CD4-positive, alpha-beta T cell treated with Interleukin-2 at 100 ng/mL for 4 hours (primary cell): ENCODE data around the gene GIT2.
A peak's percentile ranks its signal among the peaks of the same experiment; 100 is the strongest.
"Not testable (repeated sequence)": the region's sequence is repeated elsewhere in the genome, so short reads cannot be mapped to it uniquely, and the experiment has no call there.

Experiments
- DNase-seq: peaks from one replicate; pipeline ENCODE4 v3.0.0-alpha.2; 2020; ENCODE audit warnings: low spot score

The GIT2 gene

DNA sequence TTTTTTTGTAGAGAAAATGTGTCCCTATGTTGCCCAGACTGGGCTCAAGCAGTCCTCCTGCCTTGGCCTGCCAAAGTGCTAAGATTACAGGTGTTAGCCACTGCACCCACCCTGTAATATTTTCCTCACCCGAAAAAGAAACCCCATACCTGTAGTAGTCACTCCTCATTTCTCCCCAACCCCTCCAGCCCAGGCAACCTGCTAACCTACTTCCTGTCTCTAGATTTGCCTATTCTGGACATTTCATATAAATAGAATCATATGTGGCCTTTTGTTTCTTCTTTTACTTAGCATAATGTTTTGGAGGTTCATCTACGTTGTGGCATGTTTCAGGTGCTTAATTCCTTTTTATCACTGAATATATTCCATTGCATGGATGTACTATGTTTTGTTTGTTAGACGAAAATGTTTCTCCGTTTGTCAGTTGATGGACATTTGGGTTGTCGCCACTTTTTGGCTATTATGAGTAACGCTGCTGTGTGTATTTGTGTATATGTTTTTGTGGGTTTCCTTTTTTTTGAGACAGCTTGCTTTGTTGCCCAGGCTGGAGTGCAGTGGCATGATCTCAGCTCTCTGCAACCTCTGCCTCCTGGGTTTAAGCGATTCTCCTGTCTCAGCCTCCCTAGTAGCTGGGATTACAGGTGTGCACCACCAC is 9.3 kb upstream of the GIT2 start:
- DNase-seq, result peak; percentile 37

DNA sequence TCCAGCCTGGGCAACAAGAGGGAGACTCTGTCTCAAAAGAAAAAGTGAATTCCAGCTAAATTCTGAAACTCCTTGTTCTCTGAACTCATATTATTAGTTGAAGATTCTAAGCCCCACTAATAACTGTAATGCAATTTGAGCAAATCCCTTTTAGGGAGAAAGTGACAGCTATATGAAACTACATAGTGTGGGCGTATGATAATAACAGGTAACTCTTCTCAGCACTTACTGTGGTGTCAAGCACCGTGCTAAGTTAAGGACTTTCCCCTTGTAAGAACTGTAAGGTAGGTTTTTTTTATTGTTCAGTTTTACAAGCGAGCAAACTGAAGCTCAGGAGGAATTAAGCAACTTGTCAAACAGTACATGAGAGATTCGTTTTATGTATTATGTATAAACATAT is 8.4 kb upstream of the GIT2 start:
- no peak for DNase-seq

DNA sequence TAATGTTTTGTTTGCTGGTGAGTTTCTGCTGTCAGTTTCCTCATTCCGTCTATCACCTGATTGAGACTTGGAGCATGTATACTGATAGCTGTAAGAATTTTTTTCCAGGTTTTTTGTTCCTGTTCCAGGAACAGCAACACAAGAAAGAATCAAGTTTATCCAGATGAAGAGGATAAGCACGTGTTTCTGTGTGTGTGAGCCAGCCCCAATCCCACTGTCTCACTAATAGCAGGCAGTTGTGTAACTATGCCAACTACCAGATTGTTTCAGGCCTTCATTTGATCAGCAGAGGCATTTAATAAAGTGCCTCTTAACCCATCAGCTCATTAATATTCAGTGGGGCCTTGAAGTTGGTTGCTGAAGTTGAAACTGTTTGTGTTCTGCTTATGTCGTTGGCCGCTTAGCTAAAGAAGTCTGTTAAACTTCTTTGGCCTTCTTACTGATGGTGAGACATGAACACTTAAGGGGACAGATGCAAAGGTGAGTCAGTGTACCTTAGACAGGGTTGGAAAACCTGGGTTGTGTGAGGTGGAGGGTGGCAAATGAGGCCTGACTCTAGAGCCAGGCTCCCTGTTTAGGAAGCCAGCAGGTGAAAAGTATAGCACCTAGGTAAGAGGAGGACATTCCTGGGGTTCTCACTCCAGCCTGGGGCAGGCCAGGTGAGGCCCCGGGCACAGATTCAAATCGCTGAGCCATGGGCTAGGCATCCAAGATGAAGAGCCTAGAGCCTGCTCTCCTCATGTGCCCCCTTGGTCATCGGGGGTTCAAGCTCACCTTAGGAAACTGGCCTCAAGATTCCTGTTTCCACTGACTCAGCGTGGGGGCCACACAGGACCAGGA is 6.7 kb upstream of the GIT2 start:
- DNase-seq, result no peak

DNA sequence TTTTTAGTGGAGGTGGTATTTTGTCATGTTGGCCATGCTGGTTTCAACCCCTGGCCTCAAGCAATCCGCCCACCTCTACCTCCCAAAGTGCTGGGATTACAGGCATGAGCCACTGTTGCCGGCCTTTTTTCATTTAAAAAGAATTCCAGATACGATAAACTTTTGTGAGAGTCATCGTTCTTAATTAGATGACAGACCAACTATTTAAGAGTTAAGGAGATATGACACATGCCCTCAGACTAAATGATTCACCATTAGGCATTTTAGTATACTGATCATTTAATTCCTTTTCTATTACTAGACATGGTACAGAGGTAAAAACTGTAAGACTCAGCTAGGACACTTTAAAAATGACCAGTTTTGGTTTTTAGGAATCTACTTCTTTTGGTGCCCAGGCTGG is 5.4 kb upstream of the GIT2 start:
- no peak for DNase-seq

DNA sequence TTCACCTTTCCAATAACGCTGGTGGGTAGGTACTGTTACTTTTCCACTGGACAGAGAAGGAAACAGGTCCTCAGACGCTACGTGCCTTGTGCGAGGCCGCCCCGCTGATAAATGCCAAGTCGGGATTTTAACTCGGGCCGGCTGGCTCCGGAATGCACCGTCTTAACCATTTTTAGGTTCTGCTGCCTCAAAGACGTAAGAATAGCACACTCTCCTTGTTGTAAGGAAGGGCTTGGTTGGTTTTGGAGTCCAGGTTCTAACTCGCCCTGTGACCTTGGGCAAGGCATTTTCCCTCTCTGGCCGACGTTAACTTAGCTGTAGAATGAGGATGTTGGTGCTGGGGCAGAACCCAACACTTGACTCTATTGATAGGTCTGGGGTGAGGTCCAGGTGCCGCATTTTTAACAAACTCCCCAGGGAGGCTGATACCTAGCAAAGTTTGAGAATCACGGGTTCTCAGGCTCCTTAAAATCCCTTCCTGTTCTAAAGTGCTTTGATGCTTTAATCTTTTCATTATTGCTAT is 3.9 kb upstream of the GIT2 start:
- no peak for DNase-seq

DNA sequence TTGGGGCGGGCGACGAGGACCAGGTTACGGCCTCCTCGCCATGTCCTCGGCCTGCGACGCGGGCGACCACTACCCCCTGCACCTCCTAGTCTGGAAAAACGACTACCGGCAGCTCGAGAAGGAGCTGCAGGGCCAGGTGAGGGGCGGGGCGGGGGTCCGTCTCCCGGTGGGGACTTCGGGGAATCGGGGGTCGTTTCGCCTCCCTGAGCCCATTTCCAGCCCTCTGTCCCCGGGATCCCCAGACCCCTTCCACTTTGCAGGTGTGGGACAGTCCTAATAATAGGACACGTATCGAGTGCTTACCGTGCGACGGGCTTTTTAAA is 3.4 kb upstream of the GIT2 start:
- DNase-seq, result no peak

DNA sequence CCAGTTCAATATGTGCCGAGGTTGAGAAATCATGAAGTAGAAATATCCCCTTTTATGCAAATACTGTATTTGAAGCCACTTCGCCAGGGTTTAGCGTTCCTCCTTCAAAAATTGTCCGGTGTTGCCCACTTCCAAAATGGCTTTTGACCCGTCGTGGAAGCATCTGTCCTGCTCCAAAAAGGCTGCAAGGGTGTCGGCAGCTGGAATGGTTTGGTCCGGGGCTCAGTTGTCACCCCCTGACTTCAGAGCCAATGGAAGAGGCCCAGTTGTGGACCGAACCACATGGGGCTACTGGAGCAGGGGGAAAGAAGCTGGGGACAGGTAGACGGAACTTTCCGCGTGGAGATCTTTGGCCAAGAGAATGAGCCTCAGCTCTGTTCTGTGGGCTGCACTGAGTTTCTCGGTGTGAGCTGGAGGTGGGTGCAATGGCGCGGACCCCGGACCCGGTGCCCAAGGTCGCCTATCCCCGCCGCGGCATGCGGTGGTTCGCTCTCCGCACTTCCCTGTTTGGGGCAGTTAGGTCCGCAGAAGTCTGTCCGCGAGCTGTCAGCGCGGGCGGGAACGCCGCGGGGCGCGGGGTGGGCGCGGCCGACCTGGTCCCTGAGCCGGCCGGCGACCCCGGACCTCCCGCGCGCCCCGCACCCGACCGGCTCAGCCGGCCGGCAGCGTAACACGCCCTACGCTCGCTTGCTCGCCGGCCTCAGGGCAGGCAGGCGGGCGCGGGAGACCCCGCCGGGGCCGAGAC is 2.9 kb upstream of the GIT2 start, which contains the start of gene ANKRD13A:
ANKRD13A (plus strand) TSS at position 527 of the 745 bp plus-strand sequence. CDS start 259 bp downstream, outside the sequence.
- DNase-seq, result peak; percentile 96

DNA sequence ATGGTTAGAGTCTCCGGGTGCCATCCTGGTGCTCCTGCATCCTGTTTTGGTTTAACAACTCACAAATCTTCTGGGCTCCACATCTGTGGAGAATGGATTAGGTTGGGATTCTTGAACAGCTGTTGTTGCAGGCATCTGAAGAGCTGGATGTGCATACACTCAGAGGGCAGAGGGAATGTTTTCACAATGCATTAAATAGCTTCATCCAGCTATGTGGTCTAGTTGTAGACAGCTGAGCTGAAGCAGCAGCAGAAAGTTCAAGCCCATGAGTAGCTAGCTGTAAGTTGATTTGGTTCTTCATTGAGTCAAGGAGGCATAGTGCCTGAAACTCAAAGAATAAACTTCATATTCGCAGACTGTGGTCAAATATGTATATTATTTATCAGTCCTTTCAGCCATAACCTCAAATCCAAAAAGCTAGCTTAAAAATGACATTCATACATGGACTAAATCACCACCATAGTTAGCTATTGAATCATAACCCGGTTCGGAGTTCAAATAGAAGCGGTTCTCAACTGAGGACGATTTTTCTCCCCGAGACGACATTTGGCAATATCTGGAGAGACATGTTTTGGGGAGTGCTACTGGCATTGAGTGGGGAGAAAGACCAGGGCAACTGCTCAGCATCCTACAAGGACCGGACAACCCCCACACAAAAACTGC is 2.2 kb upstream of the GIT2 start:
- no peak for DNase-seq

DNA sequence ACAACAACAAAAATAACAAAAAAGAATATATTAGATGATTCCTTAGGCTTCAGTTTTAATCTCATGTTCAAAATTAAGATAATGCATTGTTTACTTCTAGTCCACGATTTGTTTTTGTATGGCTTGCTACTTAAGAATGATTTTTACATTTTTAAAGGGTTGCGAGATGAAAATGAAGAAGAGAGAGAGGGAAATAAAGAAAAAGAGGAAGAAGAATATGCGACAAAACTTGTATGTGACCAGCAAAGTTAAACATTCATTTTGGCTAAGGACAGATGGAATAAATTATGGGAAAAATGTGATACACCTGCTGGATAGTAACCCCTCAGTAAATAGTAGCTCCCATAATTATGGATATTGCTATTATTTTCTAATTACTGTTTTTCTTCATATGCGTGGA is 1.2 kb upstream of the GIT2 start:
- no peak for DNase-seq

DNA sequence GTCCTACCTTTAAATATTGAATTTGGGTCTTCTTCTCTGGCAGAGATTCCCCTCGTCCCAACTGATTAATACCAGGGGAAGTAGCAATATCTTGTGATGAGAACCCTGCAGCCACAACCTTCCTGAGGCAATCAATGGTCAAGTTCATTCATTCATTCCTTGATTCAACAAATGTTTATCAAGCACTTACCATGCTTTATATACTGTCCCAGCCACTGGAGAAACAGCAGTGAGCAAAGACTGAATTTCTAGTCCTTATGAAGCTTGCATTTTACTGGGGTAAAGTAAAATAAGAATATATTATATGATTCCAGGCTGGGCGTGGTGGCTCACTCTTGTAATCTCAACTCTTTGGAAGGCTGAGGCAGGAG is 300 bp upstream of the GIT2 start:
- no peak for DNase-seq

DNA sequence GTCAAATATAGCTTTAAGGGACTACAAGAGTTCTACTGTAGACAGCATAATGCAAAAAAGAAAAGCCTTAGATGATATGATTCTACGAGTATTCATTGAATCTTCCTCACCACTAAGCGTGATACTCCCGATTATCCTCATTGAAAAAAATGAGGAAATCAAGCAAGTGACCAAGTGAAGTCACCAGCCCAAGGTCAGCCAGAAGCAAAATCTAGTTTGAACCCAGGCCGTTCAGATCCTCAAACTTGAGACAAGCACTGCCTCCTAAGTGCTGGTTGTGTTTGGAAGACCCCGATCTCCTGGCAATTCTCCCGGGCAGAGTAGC is 845 bp downstream of the GIT2 start:
- DNase-seq, result no peak

DNA sequence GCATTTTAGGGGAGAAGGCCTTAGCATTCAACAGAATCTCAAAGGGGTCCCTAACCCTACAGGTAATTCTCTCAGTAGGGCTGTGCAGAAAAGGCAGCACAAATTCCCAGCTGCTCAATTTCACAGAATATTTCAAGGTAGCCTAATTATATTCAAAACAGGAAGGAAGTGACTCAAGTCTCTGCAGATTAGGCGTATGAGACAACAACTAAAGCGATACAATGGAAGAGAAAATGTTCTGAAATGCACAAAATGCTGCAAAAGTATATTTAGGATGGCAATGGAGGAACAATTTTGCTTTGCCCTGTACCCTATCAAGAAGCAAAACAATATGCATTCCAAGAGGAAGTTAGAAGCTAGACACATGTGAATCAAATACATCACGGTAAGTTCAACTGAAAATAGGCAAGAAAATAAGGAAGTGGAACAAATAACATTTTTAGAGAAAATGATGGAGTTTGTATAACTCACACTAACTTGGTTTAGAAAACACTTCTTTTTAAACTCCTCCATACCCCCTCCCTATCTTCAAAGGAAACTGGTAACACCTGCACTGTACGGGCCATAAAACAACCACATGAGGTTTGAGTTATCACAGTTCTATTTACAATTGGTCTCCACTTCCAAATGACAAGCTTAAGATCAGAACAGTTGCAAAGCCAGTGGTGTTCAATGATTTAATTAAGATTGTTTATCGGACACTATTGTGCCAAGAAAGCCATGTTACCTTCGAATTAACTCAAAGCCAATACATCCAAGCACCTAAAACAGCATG is 1.6 kb downstream of the GIT2 start:
- peak; percentile 67 for DNase-seq

DNA sequence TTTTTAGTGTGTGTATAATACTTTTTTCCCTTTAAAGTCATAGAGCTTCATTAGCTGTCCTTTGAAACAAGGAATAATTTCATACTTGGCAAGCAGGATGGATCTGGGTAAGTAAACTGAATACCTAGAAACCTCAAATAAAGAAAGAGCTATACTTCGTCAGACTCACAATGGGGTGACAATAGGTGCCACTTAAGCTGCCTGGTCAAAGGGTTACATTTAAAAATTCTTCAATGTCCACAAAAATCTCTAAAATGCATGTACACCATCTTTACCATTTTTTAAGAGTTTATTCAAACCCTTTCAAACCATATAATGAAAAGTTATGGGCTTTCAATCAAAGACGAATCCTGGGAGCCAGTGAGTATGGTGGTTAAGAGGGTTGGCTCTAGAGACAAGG is 3.1 kb downstream of the GIT2 start:
- no peak for DNase-seq

DNA sequence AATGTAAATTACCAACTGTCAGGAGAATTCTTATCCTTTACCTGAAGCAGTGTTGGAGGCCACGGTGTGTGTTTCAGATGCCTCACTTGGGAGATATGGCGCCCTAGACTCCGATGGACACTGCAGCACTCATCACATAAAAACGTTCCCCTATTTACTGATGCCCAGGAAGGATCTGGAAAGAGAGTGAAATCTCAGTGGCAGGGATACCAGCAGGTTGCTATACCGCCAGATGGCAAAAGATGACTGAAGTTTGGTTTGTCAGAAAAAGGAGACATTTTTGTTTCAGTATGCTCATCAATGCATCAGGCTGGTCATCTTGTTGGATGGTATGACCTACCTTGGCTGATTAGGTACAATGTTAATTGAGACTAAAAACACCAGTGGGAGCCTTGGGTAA is 4.6 kb downstream of the GIT2 start:
- DNase-seq, result no peak

DNA sequence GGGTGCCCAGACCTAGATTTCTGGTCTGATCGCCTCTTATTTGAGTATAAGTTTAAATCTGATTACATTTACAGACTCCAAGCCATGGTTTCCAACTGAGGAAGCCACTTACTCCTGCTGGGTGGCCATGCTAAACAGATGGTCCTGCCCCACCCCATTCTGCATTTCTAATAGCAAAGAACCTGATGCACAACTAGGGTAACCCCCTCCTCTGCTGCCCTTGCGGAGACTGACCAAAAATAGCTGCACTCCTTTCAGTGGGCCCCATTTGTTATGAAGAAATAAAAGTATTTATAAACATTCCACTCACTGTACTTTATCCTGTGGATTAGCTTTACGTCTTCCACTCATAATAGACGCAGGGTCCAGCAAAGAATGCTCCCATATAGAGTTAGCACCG is 6.8 kb downstream of the GIT2 start:
- DNase-seq, result no peak

DNA sequence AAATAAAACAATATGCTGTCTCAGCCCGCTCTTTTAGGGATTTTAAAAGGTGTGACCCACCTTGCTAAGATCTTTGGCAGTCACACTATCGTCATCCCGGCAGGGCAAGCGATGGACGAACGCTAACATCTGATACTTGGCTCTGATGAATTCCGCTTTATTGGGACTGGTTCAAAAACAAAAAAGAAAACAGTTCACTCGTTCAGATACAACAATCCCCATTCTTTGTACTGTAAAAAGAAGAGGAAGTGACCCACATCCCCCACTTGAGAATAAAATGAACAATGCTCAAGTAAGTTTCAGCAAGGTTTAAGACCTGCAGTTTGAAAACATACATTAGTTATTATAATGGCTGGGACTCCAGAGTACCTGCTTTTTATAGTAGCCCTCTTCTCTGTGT is 7.3 kb downstream of the GIT2 start:
- DNase-seq, result no peak

DNA sequence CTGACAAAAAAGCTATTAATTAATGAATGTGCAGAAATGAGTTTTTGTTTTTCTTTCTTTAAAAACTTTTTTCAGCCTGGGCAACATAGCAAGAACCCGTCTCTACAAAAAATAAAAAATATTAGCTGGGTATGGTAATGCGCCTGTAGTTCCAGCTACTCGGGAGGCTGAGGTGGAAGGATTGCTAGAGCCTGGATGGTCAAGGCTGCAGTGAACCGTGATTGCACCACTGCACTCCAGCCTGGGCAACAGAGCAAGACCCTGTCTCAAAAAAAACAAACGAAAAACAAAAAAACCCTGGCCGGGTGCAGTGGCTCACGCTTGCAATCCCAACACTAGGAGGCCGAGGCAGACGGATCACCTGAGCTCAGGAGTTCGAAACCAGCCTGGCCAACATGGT is 7.9 kb downstream of the GIT2 start:
- DNase-seq, result no peak

DNA sequence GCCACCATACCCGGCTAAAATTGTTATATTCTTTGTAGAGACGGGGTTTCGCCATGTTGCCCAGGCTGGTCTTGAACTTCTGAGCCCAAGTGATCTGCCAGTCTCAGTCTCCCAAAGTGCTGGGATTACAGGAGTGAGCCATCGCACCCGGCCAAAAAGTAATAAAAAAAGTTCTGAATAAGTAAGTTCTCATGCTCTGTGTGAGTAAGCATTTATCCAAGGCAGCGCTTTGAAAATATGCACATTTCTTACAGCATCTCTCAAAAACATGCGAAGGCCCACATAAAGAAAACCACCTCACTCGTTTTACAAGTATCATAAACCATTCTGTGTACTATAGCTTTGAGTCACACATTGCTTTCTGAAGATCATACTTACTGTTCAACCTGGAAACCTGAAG is 8.6 kb downstream of the GIT2 start:
- DNase-seq, result no peak

DNA sequence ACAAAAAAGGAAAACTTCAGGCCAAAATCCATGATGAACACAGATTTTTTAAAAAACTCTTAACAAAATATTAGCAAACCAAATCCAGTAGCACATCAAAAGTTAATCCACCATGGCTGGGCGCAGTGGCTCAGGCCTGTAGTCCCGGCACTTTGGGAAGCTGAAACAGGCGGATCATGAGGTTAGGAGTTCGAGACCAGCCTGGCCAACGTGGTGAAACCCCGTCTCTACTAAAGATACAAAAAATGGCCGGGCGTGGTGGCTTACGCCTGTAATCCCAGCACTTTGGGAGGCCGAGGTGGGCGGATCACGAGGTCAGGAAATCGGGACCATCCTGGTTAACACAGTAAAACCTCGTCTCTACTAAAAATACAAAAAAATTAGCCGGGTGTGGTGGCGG is 9.9 kb downstream of the GIT2 start:
- DNase-seq, result not testable (repeated sequence)

DNA sequence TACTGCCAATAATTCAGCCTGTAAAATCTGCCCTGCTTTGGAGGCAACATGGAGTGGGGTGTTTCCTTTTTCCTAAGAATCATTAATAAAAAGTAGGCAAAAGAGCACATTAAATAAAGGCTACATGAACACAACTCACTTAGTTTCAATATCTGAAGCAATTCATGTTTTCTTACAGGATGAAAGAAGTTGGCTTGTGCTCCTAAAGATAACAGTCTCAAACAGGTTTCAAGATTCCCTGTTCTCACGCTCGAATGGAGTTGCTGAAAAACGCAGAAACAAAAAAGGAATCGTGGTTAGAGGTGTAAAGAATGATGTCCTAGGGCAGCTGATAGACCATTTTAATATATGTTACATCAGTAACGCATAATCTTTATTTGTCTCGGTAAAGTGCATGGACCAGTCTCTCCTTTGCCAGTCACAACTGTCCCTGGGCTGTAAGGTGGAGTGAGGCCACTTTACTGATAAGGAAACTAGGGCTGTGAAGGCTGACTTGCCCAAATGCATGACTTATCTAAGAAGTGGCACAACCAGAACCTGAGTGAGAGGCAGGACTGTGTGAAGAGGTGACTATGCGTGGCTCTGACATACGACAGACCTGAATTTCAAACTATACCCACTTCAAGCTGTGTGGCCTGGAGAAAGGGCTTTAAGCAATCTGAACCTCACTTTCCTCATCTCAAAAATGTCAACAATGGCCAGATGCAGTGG is 12.6 kb downstream of the GIT2 start:
- DNase-seq, result no peak

DNA sequence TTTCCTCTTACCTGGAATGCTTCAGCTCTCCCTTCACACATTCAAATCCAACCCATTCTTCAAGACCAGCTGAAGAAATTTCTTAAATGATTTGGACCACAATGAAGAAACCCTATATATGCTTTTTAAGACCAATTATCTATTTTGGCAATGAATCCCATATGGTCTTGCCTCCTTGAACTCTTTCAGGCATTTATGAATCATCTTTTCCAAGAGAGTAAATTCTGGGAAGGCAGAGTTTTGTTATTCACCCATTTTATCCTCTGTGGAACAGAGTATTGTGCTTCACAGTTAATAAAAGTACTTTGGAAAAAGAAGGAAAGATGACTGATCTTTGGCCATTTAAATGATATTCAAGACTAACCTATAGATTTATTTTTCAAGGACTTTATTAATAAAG is 14.0 kb downstream of the GIT2 start:
- no peak for DNase-seq
